DMS 273 treated with DMSO at 0.1 percent for 48 hours (cell line): ENCODE measurements around the gene FBXO39.
"Not testable (repeated sequence)": the region's sequence is repeated elsewhere in the genome, so short reads cannot be mapped to it uniquely, and the experiment has no call there.

Experiments used
- DNase-seq: peaks from one replicate; lab custom pipeline; 2025; lab: John Stamatoyannopoulos, UW

Gene FBXO39

GRCh38 chr17:6775871-6776405 lies at the start of gene FBXO39:
FBXO39 (plus strand) TSS chr17:6776215; CDS start chr17:6779869, 3,654 bp downstream.
- no peak for DNase-seq

- DNase-seq = no peak
Measured at GRCh38 chr17:6729531-6729930, 46.5 kb upstream of the FBXO39 start.

- DNase-seq = not testable (repeated sequence)
Measured at GRCh38 chr17:6746665-6747064, 29.4 kb upstream of the FBXO39 start.

GRCh38 chr17:6748617-6749016 lies 27.4 kb upstream of the FBXO39 start:
- no peak for DNase-seq

- DNase-seq = no peak
Measured at GRCh38 chr17:6749519-6749918, 26.5 kb upstream of the FBXO39 start.

GRCh38 chr17:6752068-6752909 lies 23.7 kb upstream of the FBXO39 start:
- no peak for DNase-seq

- DNase-seq = no peak
Measured at GRCh38 chr17:6753006-6753445, 23.0 kb upstream of the FBXO39 start.

GRCh38 chr17:6753546-6753945 lies 22.5 kb upstream of the FBXO39 start:
- no peak for DNase-seq

- no peak for DNase-seq
Measured at GRCh38 chr17:6755281-6755680, 20.7 kb upstream of the FBXO39 start.

- DNase-seq = no peak
Measured at GRCh38 chr17:6755731-6756184, 20.3 kb upstream of the FBXO39 start, which contains the start of gene XAF1. XAF1 (plus strand) TSS chr17:6756046; CDS start chr17:6756079, 33 bp downstream.

GRCh38 chr17:6756425-6757031 lies 19.5 kb upstream of the FBXO39 start:
- no peak for DNase-seq

- no peak for DNase-seq
Measured at GRCh38 chr17:6757747-6758146, 18.3 kb upstream of the FBXO39 start.

GRCh38 chr17:6761779-6762178 lies 14.2 kb upstream of the FBXO39 start:
- no peak for DNase-seq

- no peak for DNase-seq
Measured at GRCh38 chr17:6768447-6768846, 7.6 kb upstream of the FBXO39 start.

- no peak for DNase-seq
Measured at GRCh38 chr17:6772016-6772415, 4.0 kb upstream of the FBXO39 start.

- DNase-seq = not testable (repeated sequence)
Measured at GRCh38 chr17:6774906-6775305, 1.1 kb upstream of the FBXO39 start.

GRCh38 chr17:6779411-6779810 lies 3.4 kb downstream of the FBXO39 start:
- no peak for DNase-seq

- no peak for DNase-seq
Measured at GRCh38 chr17:6780001-6780400, 4.0 kb downstream of the FBXO39 start.

- DNase-seq = no peak
Measured at GRCh38 chr17:6780886-6781285, 4.9 kb downstream of the FBXO39 start.

- no peak for DNase-seq
Measured at GRCh38 chr17:6782244-6782643, 6.2 kb downstream of the FBXO39 start.

GRCh38 chr17:6786618-6787017 lies 10.6 kb downstream of the FBXO39 start:
- DNase-seq = no peak

GRCh38 chr17:6787081-6787693 lies 11.2 kb downstream of the FBXO39 start:
- no peak for DNase-seq

- no peak for DNase-seq
Measured at GRCh38 chr17:6789146-6789545, 13.1 kb downstream of the FBXO39 start.
